ENCODE results near the gene CLIC5.

Gene CLIC5

DNA sequence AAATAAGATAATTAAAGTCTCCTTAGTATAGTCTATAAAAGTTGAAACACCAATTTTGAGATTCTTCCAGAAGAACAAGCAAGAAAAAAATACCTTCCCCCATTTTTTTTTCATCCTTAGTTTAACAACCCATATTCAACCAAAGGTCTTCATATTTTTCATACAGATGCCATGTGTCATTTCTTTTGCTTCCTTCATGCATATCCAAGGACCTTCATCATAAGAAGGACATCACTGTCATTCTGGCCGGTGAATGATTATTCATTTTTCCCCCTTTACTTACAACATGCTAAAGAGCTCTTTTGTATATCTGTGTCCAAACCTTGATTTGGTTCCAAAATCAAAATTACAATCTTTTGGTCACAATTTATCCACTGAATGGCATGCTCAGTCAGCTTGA, 21.3 kb upstream of the CLIC5 start:
- no peak overlapping the region for H3K4me3 ChIP-seq (ENCODE audit: low read depth, low read length)

DNA sequence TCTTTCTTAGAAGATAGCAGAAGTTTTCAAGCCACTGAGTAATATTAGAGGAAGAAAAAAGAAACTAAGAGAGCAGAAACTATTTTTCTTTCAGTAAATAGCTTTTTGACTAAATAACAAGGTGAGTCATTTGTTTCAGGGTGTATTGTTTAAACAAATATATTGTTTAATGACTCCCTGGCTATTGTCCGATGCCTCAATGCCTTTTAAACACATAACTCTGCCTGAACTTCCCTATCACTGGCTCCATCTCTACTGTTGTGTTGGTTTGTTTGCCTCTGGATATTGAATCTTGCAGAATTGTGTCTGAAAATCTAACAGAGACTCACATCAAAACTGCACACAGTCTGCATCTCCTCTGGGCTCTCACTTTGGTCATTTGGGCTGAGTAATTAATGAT, 19.6 kb upstream of the CLIC5 start:
- no peak overlapping the region for H3K4me3 ChIP-seq (ENCODE audit: low read depth, low read length)

- H3K4me3 ChIP-seq (ENCODE audit: low read depth, low read length) = no peak overlapping the region
Measured at GRCh38 chr6:46032110-46032998, 16.7 kb upstream of the CLIC5 start.

- no peak overlapping the region for H3K4me3 ChIP-seq (ENCODE audit: low read depth, low read length)
Measured at GRCh38 chr6:46029602-46030001, 13.9 kb upstream of the CLIC5 start.

GRCh38 chr6:46026307-46026706, 10.6 kb upstream of the CLIC5 start:
- H3K4me3 ChIP-seq (ENCODE audit: low read depth, low read length) = no peak overlapping the region

- no peak overlapping the region for H3K4me3 ChIP-seq (ENCODE audit: low read depth, low read length)
Measured at GRCh38 chr6:46025573-46025972, 9.9 kb upstream of the CLIC5 start.

GRCh38 chr6:46024124-46024769, 8.6 kb upstream of the CLIC5 start:
- no peak overlapping the region for H3K4me3 ChIP-seq (ENCODE audit: low read depth, low read length)

DNA sequence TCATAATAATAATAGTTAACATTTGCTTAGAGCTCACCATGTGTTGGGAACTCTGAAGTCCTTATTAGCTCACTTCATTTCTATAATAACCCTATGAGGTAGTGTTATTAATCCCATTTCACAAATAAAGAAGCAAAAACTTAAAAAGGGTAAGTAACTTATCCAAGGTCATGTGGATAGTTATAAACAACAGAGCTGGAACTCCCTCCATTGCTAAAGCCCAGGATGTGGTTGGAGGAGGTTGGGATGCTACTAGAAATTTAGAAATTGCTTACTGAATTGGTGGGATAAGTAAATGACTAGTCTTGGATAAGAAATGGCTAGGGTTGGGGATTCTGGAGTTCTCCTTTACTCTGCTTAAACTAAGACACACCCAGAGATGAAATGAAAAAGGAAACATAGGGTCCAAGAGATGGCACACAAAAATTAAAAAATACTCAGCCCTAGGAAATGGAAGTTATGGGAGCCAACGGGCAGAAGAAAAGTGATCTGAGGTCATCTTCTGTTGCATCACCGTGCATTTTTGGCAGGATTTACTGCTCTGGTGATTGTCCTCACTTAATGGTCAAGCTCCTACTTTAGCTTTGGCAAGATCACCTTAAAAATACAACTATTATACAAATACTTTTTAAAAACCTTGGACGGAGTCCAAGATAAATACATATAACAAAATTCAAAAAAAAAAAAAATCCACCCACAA, 7.7 kb upstream of the CLIC5 start:
- no peak overlapping the region for H3K4me3 ChIP-seq (ENCODE audit: low read depth, low read length)

DNA sequence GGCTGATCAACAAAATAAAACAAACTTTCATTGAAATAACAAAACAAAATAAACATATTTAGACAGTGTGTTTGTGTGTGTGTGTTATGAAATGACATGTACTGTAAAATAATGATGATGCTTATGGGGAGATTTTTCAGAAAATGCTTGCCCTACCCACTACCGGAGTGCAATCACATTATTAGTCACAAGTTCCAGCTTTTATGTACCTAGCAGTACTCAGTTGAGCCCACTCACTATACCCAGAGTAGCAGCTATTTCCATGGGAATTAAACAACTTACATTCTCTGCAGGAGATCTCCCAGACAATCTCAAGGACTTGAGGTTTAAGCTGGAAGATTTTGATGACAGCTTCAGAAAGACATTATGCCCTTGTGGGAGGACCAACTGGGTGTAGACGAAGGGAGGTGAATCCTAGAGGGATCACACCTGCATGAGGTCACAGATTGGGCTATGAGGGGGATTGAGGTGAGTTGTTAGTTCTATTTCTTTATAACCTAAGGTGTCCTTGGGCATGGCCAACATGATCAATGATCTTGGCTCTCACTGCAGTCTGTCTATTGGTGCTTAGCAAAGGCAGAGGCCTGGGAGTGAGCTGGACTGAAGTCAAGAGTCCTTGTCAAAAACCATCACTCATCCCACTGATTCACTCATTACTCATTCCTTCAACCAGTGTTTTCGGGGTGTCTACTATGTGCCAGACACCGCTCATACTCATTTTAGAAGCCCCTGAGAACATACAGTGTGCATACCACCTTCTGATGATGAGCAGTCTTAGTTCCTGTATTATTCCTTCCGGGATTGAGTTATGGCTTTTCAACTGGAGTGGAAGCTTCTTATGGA, 6.7 kb upstream of the CLIC5 start:
- H3K4me3 ChIP-seq (ENCODE audit: low read depth, low read length) = no peak overlapping the region

DNA sequence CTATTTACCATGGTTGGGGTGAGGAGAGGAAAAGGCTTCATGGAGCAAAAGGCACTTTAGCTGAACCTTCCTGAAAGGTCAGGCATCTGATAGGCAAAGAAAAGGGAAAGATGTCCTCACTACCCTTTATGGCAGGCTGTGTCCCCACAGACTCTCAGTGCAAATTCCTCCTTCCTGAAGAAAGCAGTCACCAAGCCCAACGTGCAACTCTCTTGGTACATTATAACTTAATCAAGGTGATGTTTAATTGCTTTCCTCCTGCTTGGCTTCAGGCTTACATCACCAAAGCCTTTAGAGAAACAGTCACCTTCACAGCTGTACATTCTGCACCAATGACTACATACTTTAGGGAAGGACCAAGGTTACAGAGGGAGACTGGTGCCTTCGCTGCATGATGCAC, 2.1 kb upstream of the CLIC5 start:
- no peak overlapping the region for H3K4me3 ChIP-seq (ENCODE audit: low read depth, low read length)

DNA sequence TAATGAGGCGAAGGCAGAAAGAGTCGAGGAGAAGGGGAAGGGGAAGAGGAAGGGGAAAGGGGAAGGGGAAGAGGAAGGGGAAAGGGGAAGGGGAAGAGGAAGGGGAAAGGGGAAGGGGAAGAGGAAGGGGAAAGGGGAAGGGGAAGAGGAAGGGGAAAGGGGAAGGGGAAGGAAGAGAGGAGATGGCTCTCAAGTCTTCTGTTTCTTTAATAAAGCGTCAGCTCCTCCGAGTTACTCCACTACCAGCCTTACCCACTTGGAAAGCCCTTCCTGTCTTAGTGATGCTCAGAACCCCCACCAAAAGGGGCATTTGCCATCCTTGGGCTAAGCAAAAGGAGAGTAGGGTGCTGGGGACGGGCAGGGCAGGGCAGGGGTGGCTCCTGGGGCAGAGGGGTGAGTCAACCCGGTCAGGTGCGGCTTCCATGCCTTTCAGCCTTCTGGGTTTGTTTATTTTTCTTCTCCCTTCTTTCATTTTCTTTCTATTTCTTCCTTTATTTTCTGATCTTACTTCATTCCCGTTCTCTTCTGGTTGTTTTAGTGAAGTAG, 476 bp upstream of the CLIC5 start:
- peak overlapping the region; percentile 56 for H3K4me3 ChIP-seq (ENCODE audit: low read depth, low read length)

DNA sequence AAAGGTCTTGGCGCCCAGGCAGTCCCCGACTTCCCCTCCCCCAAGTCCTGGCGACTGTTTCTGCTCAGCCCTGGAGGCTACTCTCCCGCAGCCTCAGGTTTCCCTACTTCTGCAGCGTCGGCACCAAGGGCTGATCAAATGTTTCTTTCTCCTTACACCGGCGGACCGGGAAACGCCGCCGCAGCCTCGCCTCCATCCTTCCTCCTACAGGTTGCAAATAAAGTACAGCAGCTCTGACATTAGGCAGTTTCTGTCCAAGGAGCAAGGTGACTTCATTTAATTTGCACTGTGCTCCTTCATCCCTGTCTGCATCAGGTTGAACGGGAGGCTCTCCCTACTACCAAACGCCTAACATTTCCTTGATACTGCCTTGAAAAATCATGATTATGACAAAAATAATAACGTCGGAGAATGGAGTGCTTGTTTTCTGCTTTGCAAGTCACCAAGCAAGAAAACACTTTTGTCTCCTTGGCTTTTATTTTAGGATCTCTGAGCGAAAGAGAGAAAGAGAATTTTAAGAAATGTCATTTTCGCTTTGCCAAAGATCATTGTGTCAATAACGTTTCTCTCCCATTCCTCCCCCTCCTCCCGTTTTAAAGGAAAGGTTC, 1.0 kb downstream of the CLIC5 start:
- H3K4me3 ChIP-seq (ENCODE audit: low read depth, low read length) = peak overlapping the region; percentile 56

GRCh38 chr6:46014046-46014445, 1.6 kb downstream of the CLIC5 start:
- H3K4me3 ChIP-seq (ENCODE audit: low read depth, low read length) = no peak overlapping the region

DNA sequence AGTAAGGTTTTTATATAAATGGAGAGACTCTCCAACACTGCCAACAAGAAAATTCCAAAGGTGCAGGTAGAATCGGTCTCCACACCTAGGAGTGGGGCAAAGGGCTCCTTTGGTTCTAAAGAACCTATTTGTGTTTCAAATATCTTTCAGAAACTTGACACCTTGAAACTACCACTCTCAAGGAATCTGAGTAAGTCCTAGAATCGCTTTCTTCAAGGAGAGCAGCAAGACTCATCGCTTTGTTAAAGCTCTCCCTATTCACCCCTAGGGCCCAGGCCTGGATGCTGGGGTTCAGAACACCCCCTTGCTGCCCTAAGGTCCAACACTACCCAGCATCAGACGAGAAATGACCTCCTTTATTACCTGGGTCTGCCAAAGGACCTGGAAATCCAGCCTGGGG, 2.0 kb downstream of the CLIC5 start:
- H3K4me3 ChIP-seq (ENCODE audit: low read depth, low read length) = no peak overlapping the region

- no peak overlapping the region for H3K4me3 ChIP-seq (ENCODE audit: low read depth, low read length)
Measured at GRCh38 chr6:46012834-46013233, 2.8 kb downstream of the CLIC5 start.

- H3K4me3 ChIP-seq (ENCODE audit: low read depth, low read length) = no peak overlapping the region
Measured at GRCh38 chr6:46011188-46012085, 4.2 kb downstream of the CLIC5 start.

DNA sequence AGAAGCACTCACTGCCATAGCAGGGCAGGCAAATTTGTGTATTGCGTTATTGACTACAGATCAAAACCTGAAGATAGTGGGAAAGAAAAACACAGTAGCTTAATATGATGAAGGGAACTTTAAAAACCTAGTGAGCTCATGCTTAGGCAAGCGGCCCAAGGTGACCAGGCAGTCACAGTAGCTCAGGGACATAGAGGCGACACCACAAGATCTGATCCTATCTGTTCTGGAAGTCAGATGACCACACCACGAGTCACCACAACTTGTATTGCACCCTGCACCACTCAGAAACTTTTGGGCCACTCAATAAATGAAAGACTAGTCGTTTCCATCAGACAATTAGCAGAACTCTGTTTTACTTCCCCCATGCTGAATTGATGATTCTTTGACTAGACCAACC, 4.9 kb downstream of the CLIC5 start:
- no peak overlapping the region for H3K4me3 ChIP-seq (ENCODE audit: low read depth, low read length)

GRCh38 chr6:46010270-46010669, 5.4 kb downstream of the CLIC5 start:
- no peak overlapping the region for H3K4me3 ChIP-seq (ENCODE audit: low read depth, low read length)

GRCh38 chr6:46002264-46002663, 13.4 kb downstream of the CLIC5 start:
- H3K4me3 ChIP-seq (ENCODE audit: low read depth, low read length) = no peak overlapping the region
